Fibroblast of lung (primary cell): ENCODE measurements around the gene TLCD2. TPM values are rescaled to one million over a fixed set of nuclear protein-coding genes. Genes with fewer than 3 reads are reported as not detected.

Experiments used
- DNase-seq, 2 donors: peaks; one replicate each; pipeline versions ENCODE4 v3.0.0 to v3.0.0-alpha.2; 2010; ENCODE audit warnings: low read depth in 2 of 2
- H2AFZ ChIP-seq: 2 replicates; pipeline ENCODE4 v1.5.1; 2012; ENCODE audit warnings: low read length, control low read depth, inconsistent platforms
- H3K27ac ChIP-seq: 2 replicates; pipeline ENCODE4 v1.5.1; 2011; ENCODE audit warnings: low read length, control low read depth; ENCODE audit not compliant: insufficient read depth
- H3K27me3 ChIP-seq: 2 replicates; pipeline ENCODE4 v1.5.1; 2011; ENCODE audit warnings: mild to moderate bottlenecking, low read length; ENCODE audit not compliant: control insufficient read depth, insufficient read depth
- H3K36me3 ChIP-seq: 2 replicates; pipeline ENCODE4 v1.5.1; 2011; ENCODE audit warnings: low read length; ENCODE audit not compliant: control insufficient read depth, insufficient read depth
- H3K4me1 ChIP-seq: 2 replicates; pipeline ENCODE4 v1.5.1; 2011; ENCODE audit warnings: low read length; ENCODE audit not compliant: control insufficient read depth, insufficient read depth; ENCODE audit errors: extremely low read depth
- H3K4me2 ChIP-seq: 2 replicates; pipeline ENCODE4 v1.5.1; 2011; ENCODE audit warnings: low read length, control low read depth; ENCODE audit not compliant: insufficient read depth; ENCODE audit errors: extremely low read depth
- H3K4me3 ChIP-seq, 4 experiments: fragments of 200-600 bp in 1 of 4; sonication (generic) in 1 of 4; replicated peaks in 1 of 4; 2 replicates each; pipeline ENCODE4 v1.5.1; 2011 to 2016; ENCODE audit warnings: low read length in 4 of 4, low read depth in 3 of 4, mild to moderate bottlenecking in 3 of 4, control low read depth in 2 of 4, inconsistent platforms in 1 of 4, mixed read lengths in 1 of 4; ENCODE audit not compliant: insufficient read depth in 1 of 4; ENCODE audit errors: control extremely low read depth in 1 of 4
- H3K79me2 ChIP-seq: 2 replicates; pipeline ENCODE4 v1.5.1; 2012; ENCODE audit warnings: mild to moderate bottlenecking, low read length, inconsistent platforms; ENCODE audit not compliant: control insufficient read depth, insufficient read depth
- H3K9ac ChIP-seq: 2 replicates; pipeline ENCODE4 v1.5.1; 2011; ENCODE audit warnings: mild to moderate bottlenecking, low read length, control low read depth; ENCODE audit not compliant: insufficient read depth
- H3K9me3 ChIP-seq: 2 replicates; pipeline ENCODE4 v1.5.1; 2012; ENCODE audit warnings: low read depth, low read length; ENCODE audit not compliant: control insufficient read depth, insufficient read depth
- H4K20me1 ChIP-seq: 2 replicates; pipeline ENCODE4 v1.5.1; 2011; ENCODE audit warnings: low read length; ENCODE audit not compliant: control insufficient read depth, insufficient read depth; ENCODE audit errors: extremely low read depth
- CTCF ChIP-seq, 2 donors: IDR thresholded peaks in 1 of 2; conservative IDR thresholded peaks in 1 of 2; 1 replicate in 1 of 2; 2 replicates in 1 of 2; pipeline ENCODE4 v1.5.1; 2011 to 2012; ENCODE audit warnings: low read length in 2 of 2, control low read depth in 1 of 2, inconsistent platforms in 1 of 2, low read depth in 1 of 2, mild to moderate bottlenecking in 1 of 2
- EZH2 ChIP-seq: IDR thresholded peaks from 2 replicates; pipeline ENCODE4 v1.5.1; 2012; ENCODE audit warnings: low read length, control low read depth, mild to moderate bottlenecking; ENCODE audit errors: missing control alignments
- polyA plus RNA-seq, 2 donors: library from polyadenylated mRNA; depleted of rRNA in 1 of 2; stranded (reverse) in 1 of 2; unstranded in 1 of 2; fragments of >200 nt; gene quantifications; 2 replicates each; pipeline ENCODE4 v1.2.1, GENCODE V29; 2011 to 2012; ENCODE audit warnings: missing spikeins in 1 of 2
- total RNA-seq: library from RNA; depleted of rRNA; stranded (reverse); fragments of >200 nt; gene quantifications from 2 replicates; pipeline ENCODE4 v1.2.1, GENCODE V29; 2014

The TLCD2 gene
- total and polyA plus RNA-seq, 2 donors (not counting 1 experiment from before 2014, with no cell fraction given) = 7.1 to 9.7 TPM

DNA sequence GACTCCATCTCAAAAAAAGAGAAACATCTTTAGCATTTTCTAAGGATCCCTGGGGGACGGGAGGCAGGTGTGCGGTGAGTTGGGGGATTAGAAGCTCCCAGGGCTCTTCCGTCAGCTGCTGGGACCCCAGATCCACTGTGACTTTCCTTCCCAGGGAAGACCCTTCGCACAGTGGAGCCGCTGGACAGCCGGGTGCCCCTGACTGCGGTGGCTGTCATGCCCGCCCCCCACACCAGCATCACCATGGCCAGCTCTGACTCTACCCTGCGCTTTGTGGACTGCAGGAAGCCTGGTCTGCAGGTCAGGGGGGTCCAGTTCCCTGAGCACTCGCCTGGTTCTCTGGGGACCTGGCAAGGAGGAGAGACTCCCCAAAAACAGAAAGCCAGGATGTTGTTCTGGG lies 25.2 kb upstream of the TLCD2 start:
- no peak for DNase-seq
- Histone ChIP-seq H3K27me3 (no peaks in the 10 kb centered on the region), H3K4me1 (peaks cover 7% of the 10 kb centered on the region), H3K36me3 (peaks cover 16% of the 10 kb centered on the region), H3K4me3 (no peak overlapping the region), H3K4me2 (no peak overlapping the region), H4K20me1 (no peaks in the 10 kb centered on the region), H2AFZ (no peak overlapping the region), H3K79me2 (no peaks in the 10 kb centered on the region), H3K9me3 (no peaks in the 10 kb centered on the region), H3K9ac (no peak overlapping the region), H3K27ac (no peak overlapping the region)
- no peak for TF ChIP-seq CTCF (conservative IDR thresholded peaks at IDR 0.05 in 1 of 2, IDR thresholded peaks at IDR 0.05 in 1 of 2; ENCODE audit: low read depth in 1 of 2, low read length in 2 of 2)
- no peak for TF ChIP-seq EZH2

DNA sequence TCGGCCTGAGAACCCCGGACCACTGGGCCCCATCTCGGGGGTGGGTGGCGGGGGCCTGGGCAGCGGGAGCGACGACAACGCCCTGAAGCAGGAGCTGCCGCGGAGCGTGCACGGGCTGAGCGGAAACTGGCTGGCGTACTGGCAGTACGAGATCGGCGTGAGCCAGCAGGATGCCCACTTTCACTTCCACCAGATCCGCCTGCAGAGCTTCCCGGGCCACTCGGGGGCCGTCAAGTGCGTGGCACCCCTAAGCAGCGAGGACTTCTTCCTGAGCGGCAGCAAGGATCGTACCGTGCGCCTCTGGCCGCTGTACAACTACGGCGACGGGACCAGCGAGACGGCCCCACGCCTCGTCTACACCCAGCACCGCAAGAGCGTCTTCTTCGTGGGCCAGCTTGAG lies 23.6 kb upstream of the TLCD2 start:
- Histone ChIP-seq H3K4me3 (no peak overlapping the region), H3K36me3 (peaks cover 16% of the 10 kb centered on the region), H3K9me3 (no peaks in the 10 kb centered on the region), H3K27ac (no peak overlapping the region), H3K4me1 (peaks cover 10% of the 10 kb centered on the region), H4K20me1 (no peaks in the 10 kb centered on the region), H3K9ac (no peak overlapping the region), H3K27me3 (no peaks in the 10 kb centered on the region), H3K4me2 (no peak overlapping the region), H2AFZ (no peak overlapping the region), H3K79me2 (no peaks in the 10 kb centered on the region)
- TF ChIP-seq CTCF (conservative IDR thresholded peaks at IDR 0.05 in 1 of 2, IDR thresholded peaks at IDR 0.05 in 1 of 2; ENCODE audit: low read depth in 1 of 2, low read length in 2 of 2) (no peak), EZH2 (no peak)
- no peak for DNase-seq

GRCh38 chr17:1732833-1733321 lies 22.7 kb upstream of the TLCD2 start:
- H3K4me3 ChIP-seq = no peak overlapping the region
- no peaks in the 10 kb centered on the region for H3K9me3 ChIP-seq
- H3K4me1 ChIP-seq = peaks cover 10% of the 10 kb centered on the region
- H3K9ac ChIP-seq = no peak overlapping the region
- no peak overlapping the region for H2AFZ ChIP-seq
- no peaks in the 10 kb centered on the region for H4K20me1 ChIP-seq
- H3K27ac ChIP-seq = no peak overlapping the region
- no peak overlapping the region for H3K4me2 ChIP-seq
- TF ChIP-seq CTCF (conservative IDR thresholded peaks at IDR 0.05 in 1 of 2, IDR thresholded peaks at IDR 0.05 in 1 of 2; ENCODE audit: low read depth in 1 of 2, low read length in 2 of 2) (no peak), EZH2 (no peak)
- H3K36me3 ChIP-seq = peaks cover 18% of the 10 kb centered on the region
- DNase-seq = no peak
- H3K79me2 ChIP-seq = no peaks in the 10 kb centered on the region
- H3K27me3 ChIP-seq = no peaks in the 10 kb centered on the region
